HCT116 (cell line): ENCODE data around the gene MALRD1. TPM values are rescaled to one million over a fixed set of nuclear protein-coding genes. Genes with fewer than 3 reads are reported as not detected.

Experiments used
- ATAC-seq: fragments of 200-7000 bp; cut with Tn5 transposase; 2 replicates; pipeline ENCODE4 v1.9.1; 2020; ENCODE audit warnings: mild to moderate bottlenecking, moderate library complexity
- BruUV-seq: library from RNA; stranded (reverse); fragments of 400-500 nt; replicated peaks from 2 replicates; lab custom pipeline; 2021; lab: Mats Ljungman, UMichigan
- CTCF ChIA-PET: fragments of 300-600 bp; sonication (Branson Sonifier 250); formaldehyde crosslinking; loops from one replicate; lab custom pipeline; 2021; ENCODE audit warnings: antibody characterized with exemption; lab: Charles Lee
- POLR2A ChIA-PET: fragments of 300-600, 350-600 bp; sonication (Branson Sonifier 250); formaldehyde crosslinking; loops from one replicate; lab custom pipeline; 2021; ENCODE audit warnings: antibody characterized with exemption; lab: Charles Lee
- RAD21 ChIA-PET, 2 experiments: fragments of 300-600 bp; sonication (Branson Sonifier 250); formaldehyde crosslinking; loops; one replicate each; lab custom pipeline; 2023; ENCODE audit warnings: low total read pairs in 2 of 2; ENCODE audit not compliant: uncharacterized antibody in 2 of 2, unreplicated experiment in 2 of 2, low non-redundant PET in 1 of 2; lab: Charles Lee
- DNase-seq: peaks from one replicate; pipeline ENCODE4 v3.0.0-alpha.2; 2010; ENCODE audit warnings: low read depth, low spot score
- H2AFZ ChIP-seq: fragments of 200-600 bp; shearing (Covaris generic), sonication (generic); 2 replicates; pipeline ENCODE4 v1.6.1; 2017; ENCODE audit warnings: low read depth, mixed run types, mixed read lengths, antibody characterized with exemption, low read length; ENCODE audit not compliant: poor library complexity, severe bottlenecking
- H3K27ac ChIP-seq: 2 replicates; pipeline ENCODE4 v1.5.1; 2012; ENCODE audit warnings: low read depth, low read length
- H3K27me3 ChIP-seq: fragments of 200-600 bp; sonication (generic); 2 replicates; pipeline ENCODE4 v1.6.1; 2016; ENCODE audit warnings: mixed run types, low read length, mixed read lengths; ENCODE audit not compliant: insufficient read depth
- H3K36me3 ChIP-seq, 2 experiments: fragments of 200-500 bp in 1 of 2; fragments of 200-600 bp in 1 of 2; sonication (Bioruptor generic) in 1 of 2; sonication (generic) in 1 of 2; 2 replicates each; pipeline versions ENCODE4 v1.5.1 to v1.6.1; 2014 to 2016; ENCODE audit warnings: low read length in 2 of 2, inconsistent platforms in 1 of 2, mixed read lengths in 1 of 2, mixed run types in 1 of 2; ENCODE audit not compliant: insufficient read depth in 2 of 2, control insufficient read depth in 1 of 2
- H3K4me1 ChIP-seq, 2 experiments: fragments of 200-600 bp in 1 of 2; sonication (generic) in 1 of 2; 2 replicates each; pipeline versions ENCODE4 v1.5.1 to v1.6.1; 2012 to 2017; ENCODE audit warnings: low read length in 2 of 2, inconsistent platforms in 1 of 2, mild to moderate bottlenecking in 1 of 2, mixed read lengths in 1 of 2, mixed run types in 1 of 2, moderate library complexity in 1 of 2; ENCODE audit not compliant: insufficient read depth in 2 of 2, control insufficient read depth in 1 of 2
- H3K4me2 ChIP-seq: fragments of 200-600 bp; sonication (generic); 2 replicates; pipeline ENCODE4 v1.6.1; 2017; ENCODE audit warnings: mixed run types, low read length, mixed read lengths
- H3K4me3 ChIP-seq, 2 experiments: fragments of 200-600 bp in 1 of 2; sonication (generic) in 1 of 2; replicated peaks in 1 of 2; 2 replicates each; pipeline ENCODE4 v1.5.1; 2011 to 2016; ENCODE audit warnings: low read length in 2 of 2, control low read depth in 1 of 2, low read depth in 1 of 2, mild to moderate bottlenecking in 1 of 2, mixed read lengths in 1 of 2, mixed run types in 1 of 2
- H3K79me2 ChIP-seq: fragments of 200-600 bp; sonication (generic); 2 replicates; pipeline ENCODE4 v1.6.1; 2017; ENCODE audit warnings: mild to moderate bottlenecking, mixed run types, low read length, moderate library complexity, mixed read lengths; ENCODE audit not compliant: insufficient read depth
- H3K9ac ChIP-seq: fragments of 200-600 bp; sonication (generic); 2 replicates; pipeline ENCODE4 v1.6.1; 2016; ENCODE audit warnings: low read length, mixed read lengths
- H3K9me2 ChIP-seq: fragments of 200-600 bp; sonication (generic), shearing (Covaris generic); 2 replicates; pipeline ENCODE4 v1.6.1; 2017; ENCODE audit warnings: mixed run types, mild to moderate bottlenecking, moderate library complexity; ENCODE audit not compliant: insufficient read depth
- H3K9me3 ChIP-seq, 2 experiments: fragments of 200-500 bp in 1 of 2; fragments of 200-600 bp in 1 of 2; sonication (Bioruptor generic) in 1 of 2; sonication (generic) in 1 of 2; 2 replicates each; pipeline ENCODE4 v1.6.1; 2014 to 2017; ENCODE audit warnings: low read length in 2 of 2, mixed read lengths in 2 of 2, inconsistent platforms in 1 of 2, low read depth in 1 of 2, mild to moderate bottlenecking in 1 of 2, mixed run types in 1 of 2, moderate library complexity in 1 of 2; ENCODE audit not compliant: control insufficient read depth in 1 of 2, insufficient read depth in 1 of 2
- H4K20me1 ChIP-seq: fragments of 200-600 bp; sonication (generic), shearing (Covaris generic); 2 replicates; pipeline ENCODE4 v1.6.1; 2017; ENCODE audit warnings: mixed run types, mild to moderate bottlenecking, moderate library complexity; ENCODE audit not compliant: insufficient read depth
- CBX3 ChIP-seq: IDR thresholded peaks from 2 replicates; pipeline ENCODE4 v1.6.1; 2012; ENCODE audit warnings: low read depth
- CEBPB ChIP-seq: IDR thresholded peaks from 2 replicates; pipeline ENCODE4 v1.6.1; 2012; ENCODE audit warnings: low read depth
- ELF1 ChIP-seq: IDR thresholded peaks from 2 replicates; pipeline ENCODE4 v1.6.1; 2012; ENCODE audit warnings: low read depth, borderline replicate concordance
- EZH2phosphoT487 ChIP-seq: fragments of 200-600 bp; IDR thresholded peaks from 2 replicates; pipeline ENCODE4 v1.6.1; 2018; ENCODE audit warnings: antibody characterized with exemption, borderline replicate concordance
- JUND ChIP-seq: IDR thresholded peaks from 2 replicates; pipeline ENCODE4 v1.6.1; 2012
- POLR2AphosphoS5 ChIP-seq: IDR thresholded peaks from 2 replicates; pipeline ENCODE4 v1.6.1; 2011; ENCODE audit warnings: mild to moderate bottlenecking, low read depth, low read length, moderate library complexity
- SIN3A ChIP-seq: IDR thresholded peaks from 2 replicates; pipeline ENCODE4 v1.6.1; 2012; ENCODE audit warnings: low read depth
- SRF ChIP-seq: IDR thresholded peaks from 2 replicates; pipeline ENCODE4 v1.6.1; 2012; ENCODE audit warnings: low read depth
- TCF7L2 ChIP-seq: IDR thresholded peaks from 2 replicates; pipeline ENCODE4 v1.7.0; 2011; ENCODE audit warnings: borderline replicate concordance, inconsistent platforms; ENCODE audit not compliant: insufficient read depth, insufficient read length; ENCODE audit errors: extremely low read depth
- YY1 ChIP-seq: IDR thresholded peaks from 2 replicates; pipeline ENCODE4 v1.6.1; 2011; ENCODE audit warnings: low read length, low read depth, moderate library complexity, mild to moderate bottlenecking; ENCODE audit not compliant: insufficient replicate concordance; ENCODE audit errors: extremely low read depth
- ZBTB33 ChIP-seq: IDR thresholded peaks from 2 replicates; pipeline ENCODE4 v1.6.1; 2011; ENCODE audit warnings: mild to moderate bottlenecking, low read length, moderate library complexity; ENCODE audit not compliant: insufficient replicate concordance; ENCODE audit errors: extremely low read depth
- intact Hi-C: fragments of 100-400 bp; cut with micrococcal nuclease; formaldehyde crosslinking; loops from 2 replicates; pipeline ENCODE4 v1.10.0; 2022
- total RNA-seq: library from RNA; stranded (reverse); gene quantifications from one replicate; pipeline ENCODE4 v1.2.1, GENCODE V29; 2021; ENCODE audit not compliant: unreplicated experiment
- TF ChIP-seq, protein P1 (sequence below): IDR thresholded peaks from 2 replicates; pipeline ENCODE4 v1.6.1; 2012; ENCODE audit warnings: low read depth
- TF ChIP-seq, protein P2 (sequence below), 3 experiments: fragments of 200-600 bp in 1 of 3; sonication (generic) in 1 of 3; IDR thresholded peaks in 2 of 3; conservative IDR thresholded peaks in 1 of 3; 2 replicates each; pipeline ENCODE4 v1.5.1; 2012 to 2017; ENCODE audit warnings: low read depth in 2 of 3, low read length in 2 of 3, antibody characterized with exemption in 1 of 3, borderline replicate concordance in 1 of 3, control low read depth in 1 of 3, mild to moderate bottlenecking in 1 of 3, mixed read lengths in 1 of 3, mixed run types in 1 of 3, moderate library complexity in 1 of 3; ENCODE audit not compliant: insufficient read depth in 1 of 3

MALRD1 gene
- total RNA-seq, 1 experiment from 2014 or later: not detected

GRCh38 chr10:19333631-19334030 is 285.0 kb downstream of the MALRD1 start:
- no peak for DNase-seq
- POLR2A ChIA-PET: no interaction called here
- RAD21 ChIA-PET: no interaction called here
- Histone ChIP-seq H3K79me2 (no peaks in the 10 kb centered on the region), H3K9me2 (no peaks in the 10 kb centered on the region), H3K4me1 (no peaks in the 10 kb centered on the region), H3K4me3 (no peak overlapping the region), H3K9ac (no peak overlapping the region), H3K9me3 (peaks cover 0 to 18% of the 10 kb centered on the region in 2 experiments; a peak in 2 of 4 replicates), H3K27ac (no peak overlapping the region), H3K27me3 (no peaks in the 10 kb centered on the region)
- intact Hi-C loops: no loop called here
- BruUV-seq: no TSS peak
- no peak for ATAC-seq
- TF ChIP-seq ZBTB33: no peak
- TF ChIP-seq SIN3A: no peak
- no peak for TF ChIP-seq YY1
- no peak for TF ChIP-seq SRF
- TF ChIP-seq, protein P1, sequence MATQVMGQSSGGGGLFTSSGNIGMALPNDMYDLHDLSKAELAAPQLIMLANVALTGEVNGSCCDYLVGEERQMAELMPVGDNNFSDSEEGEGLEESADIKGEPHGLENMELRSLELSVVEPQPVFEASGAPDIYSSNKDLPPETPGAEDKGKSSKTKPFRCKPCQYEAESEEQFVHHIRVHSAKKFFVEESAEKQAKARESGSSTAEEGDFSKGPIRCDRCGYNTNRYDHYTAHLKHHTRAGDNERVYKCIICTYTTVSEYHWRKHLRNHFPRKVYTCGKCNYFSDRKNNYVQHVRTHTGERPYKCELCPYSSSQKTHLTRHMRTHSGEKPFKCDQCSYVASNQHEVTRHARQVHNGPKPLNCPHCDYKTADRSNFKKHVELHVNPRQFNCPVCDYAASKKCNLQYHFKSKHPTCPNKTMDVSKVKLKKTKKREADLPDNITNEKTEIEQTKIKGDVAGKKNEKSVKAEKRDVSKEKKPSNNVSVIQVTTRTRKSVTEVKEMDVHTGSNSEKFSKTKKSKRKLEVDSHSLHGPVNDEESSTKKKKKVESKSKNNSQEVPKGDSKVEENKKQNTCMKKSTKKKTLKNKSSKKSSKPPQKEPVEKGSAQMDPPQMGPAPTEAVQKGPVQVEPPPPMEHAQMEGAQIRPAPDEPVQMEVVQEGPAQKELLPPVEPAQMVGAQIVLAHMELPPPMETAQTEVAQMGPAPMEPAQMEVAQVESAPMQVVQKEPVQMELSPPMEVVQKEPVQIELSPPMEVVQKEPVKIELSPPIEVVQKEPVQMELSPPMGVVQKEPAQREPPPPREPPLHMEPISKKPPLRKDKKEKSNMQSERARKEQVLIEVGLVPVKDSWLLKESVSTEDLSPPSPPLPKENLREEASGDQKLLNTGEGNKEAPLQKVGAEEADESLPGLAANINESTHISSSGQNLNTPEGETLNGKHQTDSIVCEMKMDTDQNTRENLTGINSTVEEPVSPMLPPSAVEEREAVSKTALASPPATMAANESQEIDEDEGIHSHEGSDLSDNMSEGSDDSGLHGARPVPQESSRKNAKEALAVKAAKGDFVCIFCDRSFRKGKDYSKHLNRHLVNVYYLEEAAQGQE: no peak
- TF ChIP-seq ELF1: no peak
- TF ChIP-seq TCF7L2: no peak
- no peak for TF ChIP-seq CEBPB
- TF ChIP-seq, protein P2, sequence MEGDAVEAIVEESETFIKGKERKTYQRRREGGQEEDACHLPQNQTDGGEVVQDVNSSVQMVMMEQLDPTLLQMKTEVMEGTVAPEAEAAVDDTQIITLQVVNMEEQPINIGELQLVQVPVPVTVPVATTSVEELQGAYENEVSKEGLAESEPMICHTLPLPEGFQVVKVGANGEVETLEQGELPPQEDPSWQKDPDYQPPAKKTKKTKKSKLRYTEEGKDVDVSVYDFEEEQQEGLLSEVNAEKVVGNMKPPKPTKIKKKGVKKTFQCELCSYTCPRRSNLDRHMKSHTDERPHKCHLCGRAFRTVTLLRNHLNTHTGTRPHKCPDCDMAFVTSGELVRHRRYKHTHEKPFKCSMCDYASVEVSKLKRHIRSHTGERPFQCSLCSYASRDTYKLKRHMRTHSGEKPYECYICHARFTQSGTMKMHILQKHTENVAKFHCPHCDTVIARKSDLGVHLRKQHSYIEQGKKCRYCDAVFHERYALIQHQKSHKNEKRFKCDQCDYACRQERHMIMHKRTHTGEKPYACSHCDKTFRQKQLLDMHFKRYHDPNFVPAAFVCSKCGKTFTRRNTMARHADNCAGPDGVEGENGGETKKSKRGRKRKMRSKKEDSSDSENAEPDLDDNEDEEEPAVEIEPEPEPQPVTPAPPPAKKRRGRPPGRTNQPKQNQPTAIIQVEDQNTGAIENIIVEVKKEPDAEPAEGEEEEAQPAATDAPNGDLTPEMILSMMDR (IDR thresholded peaks at IDR 0.05 in 2 of 3, conservative IDR thresholded peaks at IDR 0.05 in 1 of 3; ENCODE audit: borderline replicate concordance in 1 of 3, insufficient read depth in 1 of 3, low read depth in 2 of 3, low read length in 2 of 3): no peak
- no peak for TF ChIP-seq EZH2phosphoT487
- no peak for TF ChIP-seq POLR2AphosphoS5
- TF ChIP-seq JUND: no peak
- no peak for TF ChIP-seq CBX3
- TF ChIP-seq, all 23 proteins: peak for 0
- Histone ChIP-seq H4K20me1 (no peaks in the 10 kb centered on the region), H3K36me3 (no peaks in the 10 kb centered on the region), H3K4me2 (no peak overlapping the region), H2AFZ (no peak overlapping the region)
- CTCF ChIA-PET: no interaction called here
